Hypothalamus (tissue), 51 donors: ENCODE results near the gene KLF13.
A peak's percentile ranks its signal among the peaks of the same experiment; 100 is the strongest.

ENCODE experiments used
- DNase-seq, 51 donors: peaks; one replicate each; lab custom pipeline; 2025; lab: John Stamatoyannopoulos, UW

Gene KLF13

GRCh38 chr15:31313223-31313622, 13.4 kb upstream of the KLF13 start:
- DNase-seq = no peak

- no peak for DNase-seq
Measured at GRCh38 chr15:31314380-31314779, 12.3 kb upstream of the KLF13 start.

GRCh38 chr15:31316135-31316795, 10.4 kb upstream of the KLF13 start:
- no peak for DNase-seq

GRCh38 chr15:31317017-31317416, 9.6 kb upstream of the KLF13 start:
- no peak for DNase-seq

GRCh38 chr15:31317421-31318327, 9.0 kb upstream of the KLF13 start:
- no peak for DNase-seq

- no peak for DNase-seq
Measured at GRCh38 chr15:31318429-31318828, 8.2 kb upstream of the KLF13 start.

GRCh38 chr15:31320022-31320421, 6.6 kb upstream of the KLF13 start:
- DNase-seq = no peak

- DNase-seq = no peak
Measured at GRCh38 chr15:31321418-31321817, 5.2 kb upstream of the KLF13 start.

- no peak for DNase-seq
Measured at GRCh38 chr15:31322504-31322903, 4.1 kb upstream of the KLF13 start.

- no peak for DNase-seq
Measured at GRCh38 chr15:31323627-31324026, 3.0 kb upstream of the KLF13 start.

- DNase-seq = no peak
Measured at GRCh38 chr15:31324186-31324585, 2.4 kb upstream of the KLF13 start.

GRCh38 chr15:31324806-31325594, 1.6 kb upstream of the KLF13 start:
- DNase-seq = peak in 1 of 51 donors; percentile 80

GRCh38 chr15:31325595-31326155, 960 bp upstream of the KLF13 start:
- DNase-seq = peak in 45 of 51 donors; percentile 35 to 91 (median 77)

- DNase-seq = peak in 32 of 51 donors; percentile 48 to 90 (median 78)
Measured at GRCh38 chr15:31326875-31327668, 437 bp downstream of the KLF13 start.

- DNase-seq = peak in 22 of 51 donors; percentile 29 to 83 (median 50)
Measured at GRCh38 chr15:31327669-31328427, 1.2 kb downstream of the KLF13 start.

GRCh38 chr15:31328428-31328968, 1.9 kb downstream of the KLF13 start:
- peak in 6 of 51 donors; percentile 48 to 83 (median 60) for DNase-seq

GRCh38 chr15:31328969-31329639, 2.5 kb downstream of the KLF13 start:
- no peak for DNase-seq

GRCh38 chr15:31329640-31330010, 3.0 kb downstream of the KLF13 start:
- DNase-seq = no peak
